ENCODE results near the gene AGBL4.
"Not testable (repeated sequence)": the region's sequence is repeated elsewhere in the genome, so short reads cannot be mapped to it uniquely, and the experiment has no call there.

AGBL4 gene

GRCh38 chr1:49016030-49016977, 1007.5 kb downstream of the AGBL4 start:
- DNase-seq, result no peak

- no peak for DNase-seq
Observed at GRCh38 chr1:49013079-49013478, 1010.7 kb downstream of the AGBL4 start.

GRCh38 chr1:49002981-49003380, 1020.8 kb downstream of the AGBL4 start:
- DNase-seq, result not testable (repeated sequence)

- DNase-seq, result no peak
Observed at GRCh38 chr1:48999321-48999720, 1024.4 kb downstream of the AGBL4 start.

GRCh38 chr1:48996311-48996710, 1027.4 kb downstream of the AGBL4 start:
- no peak for DNase-seq

- no peak for DNase-seq
Observed at GRCh38 chr1:48988633-48989197, 1035.0 kb downstream of the AGBL4 start.

GRCh38 chr1:48979940-48980339, 1043.8 kb downstream of the AGBL4 start:
- no peak for DNase-seq

GRCh38 chr1:48978413-48978812, 1045.3 kb downstream of the AGBL4 start:
- no peak for DNase-seq

- DNase-seq, result no peak
Observed at GRCh38 chr1:48977273-48977672, 1046.5 kb downstream of the AGBL4 start.

GRCh38 chr1:48969971-48970370, 1053.8 kb downstream of the AGBL4 start:
- DNase-seq, result no peak

GRCh38 chr1:48967318-48967717, 1056.4 kb downstream of the AGBL4 start:
- DNase-seq, result no peak

GRCh38 chr1:48966583-48966982, 1057.2 kb downstream of the AGBL4 start:
- no peak for DNase-seq

GRCh38 chr1:48960320-48960719, 1063.4 kb downstream of the AGBL4 start:
- DNase-seq, result no peak

- DNase-seq, result no peak
Observed at GRCh38 chr1:48955774-48956173, 1068.0 kb downstream of the AGBL4 start.

GRCh38 chr1:48953617-48954016, 1070.1 kb downstream of the AGBL4 start:
- DNase-seq, result no peak

- no peak for DNase-seq
Observed at GRCh38 chr1:48948562-48948961, 1075.2 kb downstream of the AGBL4 start.

GRCh38 chr1:48947761-48948537, 1075.8 kb downstream of the AGBL4 start:
- no peak for DNase-seq

GRCh38 chr1:48946070-48946469, 1077.7 kb downstream of the AGBL4 start:
- no peak for DNase-seq

- DNase-seq, result no peak
Observed at GRCh38 chr1:48944811-48945210, 1078.9 kb downstream of the AGBL4 start.

GRCh38 chr1:48943826-48944225, 1079.9 kb downstream of the AGBL4 start:
- no peak for DNase-seq

GRCh38 chr1:48943393-48943792, 1080.4 kb downstream of the AGBL4 start:
- DNase-seq, result no peak

GRCh38 chr1:48940962-48941732, 1082.6 kb downstream of the AGBL4 start:
- DNase-seq, result no peak

GRCh38 chr1:48940354-48940753, 1083.4 kb downstream of the AGBL4 start:
- DNase-seq, result no peak
